HG02588 (cell line): ENCODE measurements around the gene LRMDA.

ENCODE experiments used
- ATAC-seq: cut with Tn5 transposase; IDR thresholded peaks from one replicate; pipeline ENCODE4 v1.9.1; 2021; ENCODE audit warnings: mild to moderate bottlenecking, moderate library complexity; ENCODE audit not compliant: unreplicated experiment

LRMDA gene

DNA sequence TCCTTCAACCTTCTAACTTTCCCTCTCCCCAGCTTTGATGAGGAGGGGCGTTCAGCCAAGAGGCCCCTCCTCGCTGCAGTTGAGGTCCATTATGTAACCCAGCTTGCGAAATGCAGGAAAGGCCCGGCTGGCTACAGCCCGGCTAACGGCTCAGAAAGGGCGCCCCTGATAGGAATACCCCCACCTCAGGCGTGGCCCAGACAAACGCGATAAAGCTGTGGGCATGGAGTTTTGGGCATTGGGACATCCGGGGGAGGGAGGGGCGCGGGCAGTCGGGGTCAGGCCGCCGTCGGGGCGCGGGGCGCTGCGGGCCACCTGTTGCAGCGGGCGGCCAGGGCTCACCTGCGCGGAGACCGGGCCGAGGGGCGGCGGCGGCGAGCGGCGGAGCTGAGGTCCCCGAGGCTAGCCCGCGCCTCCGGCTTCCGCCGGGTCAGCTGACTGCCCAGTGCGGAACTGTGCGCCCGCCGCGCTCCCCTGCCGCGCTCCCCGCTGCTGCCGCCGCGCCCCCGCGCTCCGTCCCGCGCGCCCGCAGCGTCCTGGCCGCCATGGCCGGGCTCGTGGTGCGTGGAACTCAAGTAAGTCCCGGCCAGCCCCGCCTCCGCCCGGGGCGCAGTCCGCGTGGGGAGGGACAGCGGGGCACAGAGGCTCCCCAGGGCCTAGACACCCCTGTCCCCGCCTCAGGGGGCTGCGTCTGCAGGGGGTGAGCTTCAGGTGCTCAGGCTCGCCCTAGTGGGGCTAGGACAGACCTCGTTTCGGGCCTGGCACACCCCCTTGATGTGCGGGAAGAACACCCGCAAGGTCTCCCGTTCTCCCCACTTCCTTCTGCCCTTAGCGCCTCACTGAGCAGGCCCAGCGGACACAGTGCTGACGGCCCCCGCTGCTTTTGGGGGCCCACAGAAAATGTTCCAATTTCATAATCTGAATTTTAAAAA, at the start of gene LRMDA:
LRMDA (plus strand) TSS at position 445 of the 932 bp plus-strand sequence.
- peak; percentile 75 for ATAC-seq

DNA sequence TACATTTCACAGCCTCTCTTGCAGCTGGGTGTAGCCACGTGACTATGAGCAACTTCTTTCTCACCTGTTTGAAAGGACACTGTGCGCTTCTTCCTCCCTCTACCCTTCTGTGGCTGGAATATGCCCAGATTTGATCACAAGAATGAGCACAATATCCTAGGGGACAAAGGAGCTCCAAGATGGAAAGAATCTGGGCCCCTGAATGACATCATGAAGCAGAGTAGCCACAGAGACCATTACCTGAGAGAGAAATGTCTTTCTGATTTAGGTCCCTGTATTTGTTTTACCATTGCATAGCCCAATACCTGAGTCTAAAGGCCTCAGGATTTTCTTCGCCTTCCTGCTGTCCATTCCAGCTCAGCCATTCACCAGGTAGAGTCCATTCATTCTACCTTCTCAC, 45.3 kb upstream of the LRMDA start:
- ATAC-seq = no peak

DNA sequence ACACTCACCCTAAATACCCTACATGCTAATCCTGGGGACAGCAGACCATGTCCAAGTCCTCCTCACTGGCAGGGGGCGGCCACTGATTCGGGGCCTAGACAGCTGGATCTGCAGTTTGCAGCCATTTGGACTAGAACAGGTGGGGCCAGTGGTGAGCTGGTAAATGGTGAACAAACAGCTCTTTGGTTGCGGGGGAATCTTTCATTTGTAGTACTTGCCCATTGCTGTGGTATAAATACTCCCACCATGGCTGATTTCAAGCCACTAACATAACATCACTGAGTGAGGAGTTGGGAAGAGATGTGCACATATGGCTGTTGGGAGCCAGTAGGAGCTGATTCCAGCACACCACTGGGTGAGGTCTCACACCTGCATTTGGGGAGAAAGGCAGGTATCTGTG, 43.3 kb upstream of the LRMDA start:
- no peak for ATAC-seq

DNA sequence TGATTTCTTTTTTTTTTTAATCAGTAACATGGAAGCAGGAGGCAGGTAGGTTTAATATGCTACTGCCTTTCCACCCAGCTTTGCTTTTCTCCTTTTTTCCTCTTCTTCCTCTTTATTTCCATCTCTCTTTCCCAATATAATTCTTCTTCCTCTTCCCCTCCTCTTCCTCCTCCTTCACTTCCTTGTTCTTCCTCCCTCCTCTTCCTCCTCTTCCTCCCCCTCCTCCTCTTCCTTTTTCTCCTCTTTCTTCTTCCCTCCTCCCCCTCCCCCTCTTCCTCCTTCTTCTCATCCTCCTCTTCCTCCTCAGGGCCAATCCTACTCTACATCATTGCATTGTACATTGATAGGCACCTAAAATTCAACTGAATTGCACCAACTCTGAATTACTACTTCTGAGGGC, 41.2 kb upstream of the LRMDA start:
- no peak for ATAC-seq

DNA sequence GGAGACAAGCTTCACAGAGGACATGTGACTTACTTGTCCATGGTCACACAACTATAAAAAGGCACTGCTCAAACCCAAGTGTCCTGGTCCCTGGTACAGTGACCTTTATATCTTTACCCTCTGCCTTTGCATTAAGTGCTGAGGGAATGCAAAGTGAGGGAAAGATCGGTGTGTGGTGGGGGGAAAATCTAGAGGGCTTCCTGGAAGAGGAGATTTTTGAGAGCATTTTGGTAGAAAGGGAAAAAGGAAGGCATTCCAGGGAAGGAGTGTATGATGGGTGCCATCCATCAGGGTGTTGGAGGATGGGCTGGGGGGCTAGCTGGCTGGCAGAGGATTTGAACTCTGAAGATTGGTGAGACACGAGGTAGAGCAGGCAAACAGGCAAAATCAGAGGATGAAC, 39.2 kb upstream of the LRMDA start:
- no peak for ATAC-seq

DNA sequence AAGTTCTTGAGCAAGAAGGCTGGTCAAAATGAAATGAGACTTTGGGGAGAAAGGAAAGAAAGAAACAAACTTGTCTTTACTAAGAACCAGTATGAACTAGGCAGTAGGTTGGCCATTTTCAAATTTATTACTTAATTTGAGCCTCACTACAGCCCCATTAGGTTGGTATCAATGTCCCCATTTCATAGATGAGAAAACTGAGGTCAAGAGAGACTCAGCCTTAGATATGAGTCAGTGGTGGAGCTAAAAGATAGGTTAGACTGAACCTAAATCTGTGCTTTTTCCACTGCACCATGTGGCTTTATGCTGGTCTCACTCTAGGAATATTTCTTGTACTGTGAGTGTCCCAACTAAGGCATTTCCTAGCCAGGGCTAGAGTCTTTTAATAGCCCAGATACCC, 38.7 kb upstream of the LRMDA start:
- no peak for ATAC-seq

DNA sequence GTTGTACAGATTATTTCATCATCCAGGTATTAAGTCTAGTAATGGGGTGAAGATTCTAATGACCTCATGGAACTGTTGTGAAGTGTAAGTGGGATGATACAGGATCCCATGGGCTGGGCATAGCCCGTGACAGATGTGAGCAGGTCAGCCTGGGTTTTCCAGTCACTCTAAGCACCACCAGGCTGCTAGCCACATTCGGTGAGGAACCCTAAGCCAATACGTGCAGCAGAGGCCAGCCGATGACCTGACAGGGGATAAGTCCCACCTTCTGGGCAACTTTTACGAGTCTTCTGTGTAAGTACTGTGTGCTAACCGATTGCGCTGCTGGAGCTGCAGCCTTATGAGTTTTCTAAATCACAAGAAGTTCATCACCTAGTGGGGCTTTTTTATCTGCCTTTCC, 37.2 kb upstream of the LRMDA start:
- ATAC-seq = no peak

DNA sequence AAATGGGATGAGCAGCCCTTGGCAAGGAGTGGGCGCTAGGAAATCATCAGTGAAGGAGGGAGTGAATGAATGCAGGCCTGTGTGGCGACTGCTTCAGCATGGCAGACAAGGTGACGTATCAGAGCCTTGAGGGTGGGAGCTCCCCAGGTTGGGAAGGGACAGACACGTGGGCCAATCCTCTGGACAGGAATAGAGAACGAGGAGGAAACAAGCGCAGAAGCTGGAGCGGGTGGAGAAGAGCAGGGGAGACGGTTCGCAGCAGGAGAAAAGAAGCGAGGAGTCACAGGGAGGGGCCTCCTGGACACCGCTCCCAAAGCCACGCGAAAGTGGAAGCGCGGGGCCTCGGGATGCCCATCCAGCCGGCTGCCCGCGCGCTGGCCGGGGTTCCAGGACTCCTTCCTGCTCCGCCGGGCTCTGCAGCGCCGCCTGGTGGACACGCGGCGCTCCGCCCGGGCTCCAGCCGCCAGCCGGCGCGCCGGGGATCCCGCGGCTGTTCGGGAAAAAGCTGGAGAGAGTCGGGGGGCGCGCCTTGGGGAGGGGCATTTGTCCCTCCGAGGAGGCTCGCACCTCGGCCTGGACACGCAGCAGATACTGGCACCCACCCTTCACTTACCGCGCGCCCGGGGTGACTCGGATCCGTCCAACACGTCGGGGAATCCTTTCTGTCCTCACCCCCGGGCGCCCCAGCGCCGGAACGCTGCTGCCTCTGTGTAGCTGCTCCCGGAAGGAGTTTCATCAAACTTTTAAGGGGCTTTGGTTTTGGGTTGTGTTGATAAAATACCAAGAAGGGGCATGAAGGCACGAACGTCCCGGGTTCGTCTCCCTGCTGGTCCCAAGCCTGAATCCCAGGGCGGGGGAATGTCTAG, 36.1 kb upstream of the LRMDA start:
- ATAC-seq = no peak

DNA sequence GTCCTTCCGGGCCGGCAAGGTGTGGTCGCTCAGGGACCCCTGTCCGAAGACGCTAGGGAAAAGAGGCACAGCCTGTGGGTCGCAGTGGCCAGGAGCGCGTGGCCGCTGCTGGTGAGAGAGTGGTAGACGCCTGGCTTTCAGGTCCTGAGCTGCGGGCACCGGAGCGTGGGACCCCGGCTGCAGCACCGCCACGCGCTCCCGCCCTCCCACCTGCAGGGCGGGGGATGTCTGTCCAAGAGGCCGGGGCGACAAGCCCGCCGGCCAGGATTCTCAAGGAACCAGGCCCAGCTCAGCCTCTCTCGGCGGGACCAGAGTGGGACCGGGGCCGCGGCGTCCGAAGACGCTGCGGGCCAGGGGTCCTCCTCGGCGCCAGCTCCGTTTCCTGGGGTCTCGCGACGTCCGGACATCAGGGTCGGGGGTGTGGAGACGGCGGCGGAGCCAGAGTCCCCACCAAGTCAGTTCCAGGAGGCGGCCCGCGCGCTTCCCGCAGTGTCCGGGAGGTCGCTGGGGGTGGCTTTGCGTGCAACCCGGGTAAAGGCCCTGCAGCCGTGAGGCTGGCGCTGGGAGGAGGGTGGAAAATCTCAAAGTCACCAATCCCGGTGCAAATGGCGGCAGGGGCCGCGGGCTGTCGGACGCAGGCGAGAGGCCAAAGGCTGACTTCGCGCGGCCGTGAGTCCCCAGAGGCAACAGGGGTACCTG, 35.3 kb upstream of the LRMDA start:
- no peak for ATAC-seq

DNA sequence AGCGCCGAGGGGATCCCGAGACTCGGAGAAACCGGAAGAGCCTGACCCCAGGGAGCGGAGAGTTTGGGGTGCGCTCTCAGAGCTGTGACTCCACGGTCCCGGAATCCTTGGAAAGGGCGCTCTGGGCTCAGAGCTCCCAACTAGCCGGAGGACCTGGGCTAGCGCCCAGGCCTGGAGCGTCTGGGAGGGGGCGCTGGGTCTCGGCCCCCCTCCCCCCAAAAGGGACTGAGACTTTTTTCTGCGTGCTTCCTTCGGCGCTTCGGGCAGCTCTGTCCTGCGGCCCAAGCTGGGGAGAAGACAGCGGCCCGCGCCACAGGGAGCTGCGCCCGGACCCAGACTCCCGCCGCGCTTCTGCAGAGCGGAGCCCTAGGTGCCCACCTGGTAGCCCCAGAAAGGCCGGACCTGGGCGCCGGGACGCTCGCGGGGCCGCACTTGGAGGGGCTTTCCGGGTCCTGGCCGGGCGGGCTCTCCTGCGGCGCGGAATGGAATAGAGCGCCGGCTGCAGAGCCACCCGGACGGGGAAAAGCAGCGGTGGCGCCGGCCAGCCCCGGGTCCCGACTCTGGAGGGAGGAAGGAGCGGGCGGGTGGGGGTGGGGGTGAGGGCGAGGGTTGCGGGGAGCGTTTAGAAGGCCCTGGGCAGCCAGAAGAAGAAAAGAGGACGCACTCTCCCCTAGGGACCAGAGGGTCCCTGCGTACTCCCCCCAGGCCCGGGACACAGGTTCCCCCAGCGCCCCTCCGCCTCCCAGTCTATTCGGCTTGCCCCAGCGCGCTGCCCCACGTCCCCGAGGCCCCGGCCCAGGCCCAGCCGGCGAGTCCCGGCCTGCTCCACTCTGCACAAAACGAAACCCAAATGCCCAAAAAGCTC, 34.6 kb upstream of the LRMDA start:
- no peak for ATAC-seq

DNA sequence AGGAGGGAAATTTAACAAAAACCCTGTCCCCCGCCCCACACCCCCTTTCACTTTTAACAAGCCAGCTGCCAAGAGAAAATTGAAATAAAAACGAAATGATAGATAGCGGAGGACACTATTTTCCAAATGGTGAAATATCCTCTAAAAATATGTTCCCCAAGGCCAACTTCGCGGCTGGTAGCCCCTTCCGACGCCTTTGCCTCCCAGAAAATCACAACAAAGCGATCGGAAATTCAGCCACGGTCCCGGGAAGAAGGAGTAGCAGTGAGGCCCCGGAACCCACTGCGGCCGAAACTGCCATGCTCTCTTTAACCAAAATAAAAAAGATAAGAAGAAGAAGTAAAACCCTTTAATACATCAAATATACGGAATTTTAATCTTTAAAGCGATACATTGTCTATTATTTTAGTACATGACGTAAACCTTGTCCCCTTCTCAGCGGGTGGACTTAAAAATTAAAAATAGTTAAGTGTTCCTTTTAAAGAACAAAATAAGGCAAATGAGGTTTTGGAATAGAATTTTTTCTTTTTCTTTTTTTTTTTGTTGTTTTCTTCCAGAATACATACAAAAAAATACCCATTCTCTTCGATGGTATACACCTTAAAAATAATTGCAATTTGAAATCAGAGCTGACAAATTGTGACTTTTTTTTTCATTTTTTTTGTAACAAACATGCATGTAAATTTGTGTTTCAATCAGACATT, 33.8 kb upstream of the LRMDA start:
- ATAC-seq = no peak

DNA sequence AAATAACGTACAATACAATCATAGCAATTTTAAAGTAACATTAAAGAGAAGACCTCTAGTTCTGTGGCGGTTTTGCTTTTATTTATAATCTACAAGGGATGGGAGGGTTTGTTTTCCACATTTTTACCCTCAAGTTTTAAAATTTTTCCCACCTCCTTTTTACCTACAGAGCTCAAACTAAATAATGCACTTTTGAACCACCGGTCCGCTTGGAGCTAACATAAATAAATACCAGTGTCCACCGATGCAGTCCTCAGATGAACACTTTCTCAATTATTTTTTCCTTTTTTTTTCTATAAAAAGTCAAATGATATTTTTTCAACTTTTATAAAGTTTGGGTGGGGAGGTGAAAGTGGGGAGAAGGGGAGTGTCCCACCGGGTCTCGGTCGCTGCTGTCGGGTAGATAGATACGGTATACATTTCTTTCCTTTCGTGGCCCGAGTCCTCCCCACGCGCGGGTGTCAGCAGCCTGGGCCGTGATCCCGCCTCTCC, 33.2 kb upstream of the LRMDA start:
- no peak for ATAC-seq

DNA sequence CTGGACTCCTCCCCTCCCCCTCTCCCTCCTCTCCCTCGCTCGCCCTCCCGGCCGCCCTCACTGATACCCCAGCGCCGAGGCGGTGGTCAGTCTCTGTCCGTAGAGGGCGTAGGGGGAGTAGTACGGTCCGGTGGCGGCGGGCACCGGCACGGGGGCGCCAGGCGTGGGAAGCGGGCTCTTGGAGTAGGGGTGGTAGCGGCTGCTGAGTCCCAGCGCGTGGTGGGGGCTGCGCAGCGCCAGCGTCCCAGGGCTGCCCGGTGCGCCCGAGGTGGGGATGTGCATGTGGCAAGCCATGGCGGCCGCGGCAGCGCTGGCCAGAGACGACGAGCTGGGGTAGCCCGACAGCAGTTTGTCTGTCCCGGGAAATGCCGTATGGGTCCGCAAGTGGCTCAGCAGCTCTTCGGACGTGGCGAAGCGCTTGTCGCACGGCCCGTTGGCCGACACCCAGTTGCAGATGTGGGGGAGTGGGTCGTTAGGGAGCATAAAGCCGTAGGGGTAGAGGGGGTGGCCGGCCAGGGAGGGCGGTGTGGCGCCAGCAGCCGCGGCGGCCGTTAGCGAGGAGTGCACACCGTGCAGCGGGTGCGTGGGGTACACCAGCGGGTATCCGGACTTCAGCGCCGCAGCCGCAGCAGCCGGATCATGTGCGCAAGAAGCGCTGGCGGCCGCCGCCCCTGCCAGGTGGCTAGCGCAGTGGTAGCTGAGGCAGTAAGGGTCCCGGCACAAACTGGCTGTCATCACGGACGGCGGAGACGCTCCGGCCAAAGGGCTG, 32.5 kb upstream of the LRMDA start:
- ATAC-seq = no peak

DNA sequence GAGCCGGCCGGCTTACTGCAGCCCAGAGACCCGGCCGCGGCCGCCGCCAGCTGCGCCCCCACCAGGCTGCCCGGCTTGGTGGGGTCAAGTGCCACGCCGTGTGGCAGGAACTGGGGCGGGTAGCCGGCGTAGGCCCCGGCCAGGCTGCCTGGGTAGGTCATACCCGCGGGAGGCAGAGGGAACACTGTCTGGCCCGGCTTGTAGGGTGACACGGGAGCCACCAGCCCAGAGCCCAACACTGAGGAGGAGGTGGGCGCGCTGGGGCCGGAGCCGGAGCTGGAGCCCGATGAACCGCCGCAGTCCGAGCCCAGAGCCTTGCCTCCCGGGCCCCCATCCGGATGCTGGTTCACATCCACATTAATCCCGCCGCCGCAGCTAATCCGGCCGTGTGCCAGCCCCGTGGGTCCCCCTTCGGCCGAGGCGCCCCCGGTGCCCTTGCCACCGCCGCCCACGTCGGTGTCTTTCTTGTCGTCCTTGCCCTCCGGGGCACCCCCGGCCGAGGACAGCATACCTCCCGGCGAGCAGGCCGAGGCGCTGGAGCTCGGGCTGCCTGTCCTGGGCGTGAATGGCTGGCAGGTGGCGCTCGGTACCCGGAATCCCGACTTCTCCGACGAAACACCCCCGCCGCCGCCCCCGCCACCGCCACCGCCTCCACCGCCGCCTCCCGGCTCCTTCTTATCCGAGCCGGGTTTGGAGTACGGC, 31.8 kb upstream of the LRMDA start:
- no peak for ATAC-seq

DNA sequence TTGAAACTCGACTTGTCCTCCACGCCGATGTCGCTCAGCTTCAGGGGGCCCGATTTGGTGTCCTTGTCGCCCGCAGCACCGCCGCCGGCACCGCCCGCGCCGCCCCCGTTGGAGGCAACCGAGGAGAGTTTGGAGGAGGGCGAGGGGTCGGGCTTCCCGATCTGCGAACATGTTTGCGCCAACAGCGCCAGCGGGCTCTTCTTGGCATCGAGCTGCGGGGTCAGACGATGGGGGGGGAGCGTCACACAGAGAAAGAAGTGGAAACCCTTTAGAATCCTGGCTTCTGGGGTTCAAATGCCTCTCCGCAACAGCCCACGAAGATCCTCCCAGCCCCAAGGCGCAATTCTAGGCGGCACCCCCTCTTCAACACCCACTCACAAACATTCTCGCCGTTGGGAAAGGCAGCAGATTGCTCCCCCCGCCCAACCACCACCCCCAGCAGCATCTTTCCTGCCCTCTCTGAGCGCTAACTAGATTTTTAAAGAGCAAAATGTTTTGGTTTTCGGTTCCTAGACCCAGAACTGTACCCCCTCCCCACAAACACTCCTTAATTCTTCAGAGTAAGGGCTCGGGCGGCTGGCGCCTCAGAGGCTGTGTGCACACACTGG, 31.2 kb upstream of the LRMDA start:
- ATAC-seq = no peak

DNA sequence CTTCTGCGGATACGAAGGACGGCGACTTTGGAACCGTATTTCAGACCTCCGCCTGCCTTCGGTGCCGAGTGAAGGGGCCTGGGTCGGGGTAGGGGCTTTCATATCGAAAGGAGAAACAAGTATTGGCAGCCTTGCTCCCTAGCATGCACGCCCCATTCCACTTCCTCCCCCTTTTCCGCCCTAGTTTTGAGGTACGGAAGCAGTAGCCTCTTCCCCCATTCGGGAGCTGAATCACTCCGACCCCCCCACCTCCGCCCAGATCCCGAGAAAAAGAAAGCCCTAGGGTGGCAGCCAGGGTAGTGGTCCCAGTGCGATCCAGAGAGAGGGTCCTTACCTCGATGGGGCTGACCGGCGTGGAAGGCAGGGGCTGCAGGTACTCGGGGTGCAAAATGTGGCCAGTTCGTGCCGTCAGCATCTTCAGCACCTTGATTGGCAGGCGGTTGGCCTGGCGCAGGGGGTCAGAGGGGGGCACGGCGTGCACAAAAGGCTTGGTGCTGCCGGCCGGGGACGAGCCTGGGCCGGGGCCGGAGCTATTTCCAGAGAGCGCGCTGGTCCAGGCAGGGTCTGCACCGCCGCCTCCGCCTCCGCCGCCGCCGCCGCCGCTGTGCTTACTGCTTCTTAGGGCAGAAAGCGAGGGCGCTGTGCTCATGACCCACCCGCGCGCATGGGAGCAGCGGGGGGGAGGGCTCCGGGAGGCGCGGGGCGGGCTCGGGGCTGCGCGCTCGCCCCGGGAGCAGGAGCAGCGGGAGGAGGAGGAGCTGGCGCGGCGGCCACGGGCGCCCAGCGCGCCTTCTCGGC, 30.5 kb upstream of the LRMDA start:
- peak; percentile 7 for ATAC-seq
